GM10266 (cell line): ENCODE results near the gene FAM47E.

Experiments
- DNase-seq: peaks from one replicate; pipeline ENCODE4 v3.0.0; 2012; ENCODE audit errors: extremely low spot score
- TF ChIP-seq, protein P1 (sequence below): IDR thresholded peaks from 2 replicates; pipeline ENCODE4 v1.5.1; 2012; ENCODE audit warnings: mild to moderate bottlenecking, low read depth; ENCODE audit not compliant: control insufficient read depth, insufficient read depth; ENCODE audit errors: missing control alignments

Gene FAM47E

DNA sequence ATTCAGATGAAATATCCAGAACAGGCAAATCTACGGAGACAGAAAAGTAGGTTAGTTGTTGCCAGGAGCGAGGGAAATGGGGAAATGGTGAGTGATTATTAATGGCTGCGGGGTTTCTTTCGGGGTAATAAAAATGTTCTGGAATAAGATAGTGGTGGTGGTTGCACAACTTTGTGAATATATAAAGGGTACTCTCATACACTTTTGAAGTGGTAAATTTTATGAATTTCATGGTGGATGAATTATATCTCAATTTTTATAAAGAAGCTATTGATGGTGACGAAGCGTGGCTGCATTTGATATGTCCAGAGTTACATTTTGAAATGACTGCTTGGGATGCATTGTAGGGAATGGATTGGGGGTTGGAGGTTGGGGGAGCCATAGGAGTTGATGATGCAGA lies 16.3 kb downstream of the FAM47E start:
- DNase-seq = no peak
- TF ChIP-seq, protein P1, sequence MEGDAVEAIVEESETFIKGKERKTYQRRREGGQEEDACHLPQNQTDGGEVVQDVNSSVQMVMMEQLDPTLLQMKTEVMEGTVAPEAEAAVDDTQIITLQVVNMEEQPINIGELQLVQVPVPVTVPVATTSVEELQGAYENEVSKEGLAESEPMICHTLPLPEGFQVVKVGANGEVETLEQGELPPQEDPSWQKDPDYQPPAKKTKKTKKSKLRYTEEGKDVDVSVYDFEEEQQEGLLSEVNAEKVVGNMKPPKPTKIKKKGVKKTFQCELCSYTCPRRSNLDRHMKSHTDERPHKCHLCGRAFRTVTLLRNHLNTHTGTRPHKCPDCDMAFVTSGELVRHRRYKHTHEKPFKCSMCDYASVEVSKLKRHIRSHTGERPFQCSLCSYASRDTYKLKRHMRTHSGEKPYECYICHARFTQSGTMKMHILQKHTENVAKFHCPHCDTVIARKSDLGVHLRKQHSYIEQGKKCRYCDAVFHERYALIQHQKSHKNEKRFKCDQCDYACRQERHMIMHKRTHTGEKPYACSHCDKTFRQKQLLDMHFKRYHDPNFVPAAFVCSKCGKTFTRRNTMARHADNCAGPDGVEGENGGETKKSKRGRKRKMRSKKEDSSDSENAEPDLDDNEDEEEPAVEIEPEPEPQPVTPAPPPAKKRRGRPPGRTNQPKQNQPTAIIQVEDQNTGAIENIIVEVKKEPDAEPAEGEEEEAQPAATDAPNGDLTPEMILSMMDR = no peak

DNA sequence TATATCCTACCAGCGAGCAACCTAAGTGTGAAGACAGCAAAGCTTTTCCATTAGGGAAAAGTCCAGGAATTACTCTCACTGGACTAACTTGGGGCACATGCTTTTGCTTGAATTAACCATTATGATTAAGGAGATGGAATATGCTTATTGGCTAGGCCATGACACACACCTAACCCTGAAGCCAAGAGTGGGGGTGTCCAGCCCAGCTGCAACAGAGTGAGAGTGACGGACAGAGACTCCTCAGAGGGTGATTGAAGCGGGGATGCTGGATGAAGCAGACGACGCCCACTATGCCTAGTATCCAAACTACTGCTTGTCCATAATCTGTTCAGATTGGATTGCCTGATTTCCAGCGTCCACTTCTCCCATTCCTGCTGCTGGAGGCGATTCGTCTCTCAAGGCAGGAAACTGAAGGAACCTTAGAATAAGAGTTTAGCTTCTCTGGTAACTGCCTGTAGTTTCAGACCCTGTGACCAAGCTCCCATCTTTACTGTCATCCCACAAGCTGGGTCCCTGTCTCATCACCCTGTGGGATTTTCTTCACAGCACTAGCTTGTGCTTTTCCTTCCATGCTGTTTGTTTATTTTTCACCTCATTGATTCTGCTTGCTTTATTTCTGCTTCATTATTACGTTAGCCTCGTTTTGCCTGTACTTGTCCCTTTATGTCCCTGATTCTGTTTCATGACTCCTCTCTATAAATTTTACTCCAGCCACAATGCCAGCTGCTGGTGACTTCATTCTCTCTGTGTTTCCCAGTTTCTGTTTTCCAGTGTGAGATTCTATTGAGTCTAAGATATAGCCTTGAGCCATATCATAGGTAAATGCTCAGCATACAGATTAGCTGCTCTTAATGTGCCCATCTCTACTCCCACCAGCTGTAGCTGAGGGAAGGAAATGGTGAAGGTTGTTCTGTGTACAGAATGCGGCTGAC lies 19.0 kb downstream of the FAM47E start:
- TF ChIP-seq, protein P1 = no peak
- no peak for DNase-seq

GRCh38 chr4:76271248-76271647 lies 19.7 kb downstream of the FAM47E start:
- DNase-seq = no peak
- TF ChIP-seq, protein P1 = no peak

DNA sequence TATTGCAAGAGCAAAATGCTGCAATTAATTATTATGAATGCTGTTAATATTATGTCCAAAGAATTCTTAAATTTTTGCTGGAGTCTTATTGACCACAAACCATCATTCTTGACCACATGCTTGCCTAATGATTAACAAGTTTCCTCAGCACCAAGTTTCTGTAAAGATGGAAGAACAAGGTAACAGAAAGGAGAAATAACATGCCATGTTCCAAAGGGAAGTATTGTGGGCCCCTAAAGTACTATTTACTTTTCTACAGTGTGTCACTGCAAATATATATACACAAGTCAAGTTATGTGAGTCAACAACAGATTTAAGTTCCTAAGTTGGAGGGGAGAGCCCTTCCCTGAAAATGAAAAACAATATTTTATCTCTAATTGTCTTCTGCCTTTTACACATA lies 20.6 kb downstream of the FAM47E start:
- no peak for DNase-seq
- TF ChIP-seq, protein P1 = no peak

GRCh38 chr4:76272582-76272981 lies 21.1 kb downstream of the FAM47E start:
- no peak for DNase-seq
- TF ChIP-seq, protein P1 = no peak

DNA sequence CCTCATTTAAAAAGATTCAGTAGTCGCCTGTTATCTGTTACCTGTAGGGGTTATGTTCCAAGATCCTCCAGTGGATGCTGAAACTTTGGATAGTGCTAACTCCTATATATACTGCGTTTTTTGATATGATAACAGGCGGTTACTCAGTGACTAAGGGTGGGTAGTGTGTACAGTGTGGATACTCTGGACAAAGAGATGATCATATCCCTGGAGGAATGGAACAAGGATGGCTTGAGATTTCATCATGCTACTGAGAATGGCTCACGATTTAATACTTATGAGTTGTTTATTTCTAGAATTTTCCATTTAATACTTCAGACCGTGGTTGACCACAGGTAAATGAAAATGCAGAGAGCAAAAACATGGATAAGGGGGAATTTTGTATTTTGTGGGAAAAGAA lies 21.5 kb downstream of the FAM47E start:
- TF ChIP-seq, protein P1 = no peak
- DNase-seq = no peak

DNA sequence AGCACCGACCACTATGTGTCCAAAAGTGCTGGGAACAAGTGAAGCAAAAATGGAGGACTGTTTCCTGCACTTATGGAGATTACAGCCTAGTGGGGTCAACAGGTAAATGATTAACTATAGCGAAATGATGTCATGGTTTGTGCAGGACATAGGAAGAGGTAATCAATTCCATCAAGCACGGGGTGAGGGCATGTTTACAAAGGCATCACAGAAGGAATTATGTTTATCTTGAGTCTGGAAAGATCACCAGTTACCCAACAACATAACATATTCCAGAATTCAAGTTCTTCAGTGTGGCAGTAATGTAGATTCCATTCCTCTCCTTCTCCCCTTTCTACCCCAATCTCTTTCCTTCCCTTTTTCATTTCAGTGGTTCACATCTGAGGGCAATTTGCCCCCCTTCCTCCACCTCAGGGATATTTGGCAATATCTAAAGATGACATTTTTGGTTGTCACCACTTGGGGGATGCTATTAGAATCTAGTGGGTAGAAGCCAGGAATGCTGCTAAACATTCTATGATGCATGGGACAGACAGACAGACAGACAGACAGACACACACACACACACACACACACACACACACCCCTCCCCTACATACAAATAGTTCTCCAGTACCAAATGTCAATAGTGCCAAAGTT lies 24.1 kb downstream of the FAM47E start:
- TF ChIP-seq, protein P1 = no peak
- DNase-seq = no peak
